Osteoblast (primary cell): ENCODE data around the gene GASK1B. TPM values are rescaled to one million over a fixed set of nuclear protein-coding genes. Genes with fewer than 3 reads are reported as not detected.

Experiments used
- DNase-seq: peaks from one replicate; pipeline ENCODE4 v3.0.0; 2011; ENCODE audit warnings: low spot score, mixed read lengths; ENCODE audit not compliant: insufficient read length; ENCODE audit errors: missing footprints
- H2AFZ ChIP-seq: 2 replicates; pipeline ENCODE4 v1.6.0; 2011; ENCODE audit warnings: mild to moderate bottlenecking, low read length
- H3K27ac ChIP-seq: 2 replicates; pipeline ENCODE4 v1.5.1; 2011; ENCODE audit warnings: mild to moderate bottlenecking, low read depth, low read length, moderate library complexity
- H3K27me3 ChIP-seq: 2 replicates; pipeline ENCODE4 v1.6.0; 2012; ENCODE audit warnings: mild to moderate bottlenecking, control low read depth, inconsistent platforms, low read length, moderate library complexity; ENCODE audit not compliant: insufficient read depth
- H3K36me3 ChIP-seq: 2 replicates; pipeline ENCODE4 v1.5.1; 2011; ENCODE audit warnings: mild to moderate bottlenecking, low read length, control low read depth, moderate library complexity; ENCODE audit not compliant: insufficient read depth
- H3K4me1 ChIP-seq: 2 replicates; pipeline ENCODE4 v1.5.1; 2011; ENCODE audit warnings: mild to moderate bottlenecking, low read length, control low read depth, moderate library complexity; ENCODE audit not compliant: insufficient read depth
- H3K4me2 ChIP-seq: 2 replicates; pipeline ENCODE4 v1.6.0; 2011; ENCODE audit warnings: mild to moderate bottlenecking, low read length; ENCODE audit not compliant: insufficient read depth
- H3K4me3 ChIP-seq: fragments of 200-600 bp; sonication (generic); 3 replicates; pipeline ENCODE4 v1.5.1; 2012; ENCODE audit warnings: mild to moderate bottlenecking, low read length, inconsistent platforms; ENCODE audit not compliant: insufficient read depth
- H3K79me2 ChIP-seq: 2 replicates; pipeline ENCODE4 v1.6.0; 2012; ENCODE audit warnings: mild to moderate bottlenecking, low read length, control low read depth, inconsistent platforms; ENCODE audit not compliant: insufficient read depth
- H3K9me3 ChIP-seq: 2 replicates; pipeline ENCODE4 v1.5.1; 2011; ENCODE audit warnings: low read depth, low read length, control low read depth
- H4K20me1 ChIP-seq: 2 replicates; pipeline ENCODE4 v1.6.0; 2012; ENCODE audit warnings: mild to moderate bottlenecking, low read length, control low read depth; ENCODE audit not compliant: insufficient read depth
- total RNA-seq: library from RNA; depleted of rRNA; stranded (reverse); fragments of >200 nt; gene quantifications from 2 replicates; pipeline ENCODE4 v1.2.3, GENCODE V29; 2012
- TF ChIP-seq, protein P1 (sequence below): IDR thresholded peaks from 2 replicates; pipeline ENCODE4 v1.5.1; 2011; ENCODE audit warnings: mild to moderate bottlenecking, low read depth, low read length, moderate library complexity; ENCODE audit errors: extremely low read depth

Gene GASK1B
- total RNA-seq, 1 donor, result 42.0 TPM

DNA sequence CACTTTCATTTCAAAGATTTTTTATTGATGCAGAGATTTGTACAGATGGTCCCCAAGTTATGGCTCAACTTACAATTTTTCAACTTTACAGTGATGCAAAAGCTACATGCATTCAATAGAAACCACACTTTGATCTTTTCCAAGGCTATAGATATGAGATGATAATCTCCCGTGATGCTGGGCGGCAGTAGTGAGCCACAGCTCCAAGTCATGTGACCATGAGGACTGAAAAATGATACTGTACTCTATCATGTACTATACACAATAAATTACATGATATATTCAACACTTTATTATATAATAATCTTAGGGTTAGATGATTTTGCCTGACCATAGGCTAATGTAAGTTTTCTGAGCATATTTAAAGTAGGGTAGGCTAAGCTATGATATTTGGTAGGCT lies 14.0 kb upstream of the GASK1B start:
- no peak for DNase-seq
- no peaks in the 10 kb centered on the region for H3K36me3 ChIP-seq
- no peaks in the 10 kb centered on the region for H3K27me3 ChIP-seq
- no peaks in the 10 kb centered on the region for H3K4me1 ChIP-seq
- TF ChIP-seq, protein P1, sequence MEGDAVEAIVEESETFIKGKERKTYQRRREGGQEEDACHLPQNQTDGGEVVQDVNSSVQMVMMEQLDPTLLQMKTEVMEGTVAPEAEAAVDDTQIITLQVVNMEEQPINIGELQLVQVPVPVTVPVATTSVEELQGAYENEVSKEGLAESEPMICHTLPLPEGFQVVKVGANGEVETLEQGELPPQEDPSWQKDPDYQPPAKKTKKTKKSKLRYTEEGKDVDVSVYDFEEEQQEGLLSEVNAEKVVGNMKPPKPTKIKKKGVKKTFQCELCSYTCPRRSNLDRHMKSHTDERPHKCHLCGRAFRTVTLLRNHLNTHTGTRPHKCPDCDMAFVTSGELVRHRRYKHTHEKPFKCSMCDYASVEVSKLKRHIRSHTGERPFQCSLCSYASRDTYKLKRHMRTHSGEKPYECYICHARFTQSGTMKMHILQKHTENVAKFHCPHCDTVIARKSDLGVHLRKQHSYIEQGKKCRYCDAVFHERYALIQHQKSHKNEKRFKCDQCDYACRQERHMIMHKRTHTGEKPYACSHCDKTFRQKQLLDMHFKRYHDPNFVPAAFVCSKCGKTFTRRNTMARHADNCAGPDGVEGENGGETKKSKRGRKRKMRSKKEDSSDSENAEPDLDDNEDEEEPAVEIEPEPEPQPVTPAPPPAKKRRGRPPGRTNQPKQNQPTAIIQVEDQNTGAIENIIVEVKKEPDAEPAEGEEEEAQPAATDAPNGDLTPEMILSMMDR, result no peak
- H2AFZ ChIP-seq, result no peak overlapping the region
- no peaks in the 10 kb centered on the region for H3K79me2 ChIP-seq
- no peaks in the 10 kb centered on the region for H4K20me1 ChIP-seq
- no peak overlapping the region for H3K27ac ChIP-seq
- no peaks in the 10 kb centered on the region for H3K9me3 ChIP-seq
- no peak overlapping the region for H3K4me3 ChIP-seq
- H3K4me2 ChIP-seq, result no peak overlapping the region

DNA sequence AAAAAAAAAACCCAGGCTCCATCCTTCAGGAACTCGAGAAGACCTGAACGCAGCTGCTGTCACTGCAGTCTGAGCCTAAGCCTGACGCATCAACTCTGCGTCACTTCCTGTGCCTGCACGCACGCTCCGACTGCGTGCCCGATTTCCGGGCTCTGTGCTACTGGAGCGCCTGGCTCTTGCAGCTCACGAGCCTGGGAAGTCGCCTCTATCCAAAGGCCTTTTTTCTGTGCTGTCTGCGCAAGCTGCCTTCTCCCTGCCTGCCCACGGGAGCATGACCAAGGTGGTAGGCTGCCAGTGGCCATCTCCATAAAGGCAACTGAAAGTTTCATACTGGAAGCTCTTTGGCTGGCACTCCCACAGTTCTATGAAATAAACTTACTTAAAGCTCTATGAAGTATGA lies 9.9 kb upstream of the GASK1B start:
- peak overlapping the region; percentile 50 for H3K4me2 ChIP-seq

DNA sequence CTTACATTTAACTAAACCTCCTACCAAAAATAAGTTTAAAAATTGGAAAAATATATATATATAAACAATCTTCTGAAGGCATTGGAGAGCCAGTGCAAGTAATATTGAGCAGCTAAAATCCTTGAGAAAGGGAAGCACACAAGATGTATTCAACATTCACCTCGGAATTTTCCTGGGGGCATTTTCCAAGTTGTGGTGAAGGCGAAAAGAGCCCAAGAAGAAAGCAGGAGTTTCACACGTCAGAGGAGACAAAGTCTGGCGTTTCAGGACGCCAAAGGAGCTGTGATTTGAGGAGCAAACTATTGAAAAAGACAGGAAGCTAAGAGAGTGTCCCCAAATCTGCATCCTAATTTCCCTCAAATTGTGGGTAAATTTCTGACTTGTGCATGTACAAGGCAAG lies 9.1 kb upstream of the GASK1B start:
- H3K27ac ChIP-seq, result no peak overlapping the region
- H4K20me1 ChIP-seq, result no peaks in the 10 kb centered on the region
- H3K9me3 ChIP-seq, result no peaks in the 10 kb centered on the region
- no peaks in the 10 kb centered on the region for H3K79me2 ChIP-seq
- H3K4me2 ChIP-seq, result peak overlapping the region; percentile 50
- no peaks in the 10 kb centered on the region for H3K4me1 ChIP-seq
- DNase-seq, result no peak
- TF ChIP-seq, protein P1, result no peak
- no peaks in the 10 kb centered on the region for H3K27me3 ChIP-seq
- H3K36me3 ChIP-seq, result no peaks in the 10 kb centered on the region
- H3K4me3 ChIP-seq, result no peak overlapping the region
- H2AFZ ChIP-seq, result peak overlapping the region; percentile 78

More for the DNA sequence above, 9.9 kb upstream of the GASK1B start:
- Histone ChIP-seq H4K20me1 (no peaks in the 10 kb centered on the region), H3K9me3 (no peaks in the 10 kb centered on the region), H3K36me3 (no peaks in the 10 kb centered on the region), H3K27me3 (no peaks in the 10 kb centered on the region), H3K4me1 (no peaks in the 10 kb centered on the region), H3K27ac (no peak overlapping the region), H3K4me3 (peak overlapping the region; percentile 38), H3K79me2 (no peaks in the 10 kb centered on the region), H2AFZ (peak overlapping the region; percentile 42)
- DNase-seq, result no peak
- TF ChIP-seq, protein P1, result no peak

DNA sequence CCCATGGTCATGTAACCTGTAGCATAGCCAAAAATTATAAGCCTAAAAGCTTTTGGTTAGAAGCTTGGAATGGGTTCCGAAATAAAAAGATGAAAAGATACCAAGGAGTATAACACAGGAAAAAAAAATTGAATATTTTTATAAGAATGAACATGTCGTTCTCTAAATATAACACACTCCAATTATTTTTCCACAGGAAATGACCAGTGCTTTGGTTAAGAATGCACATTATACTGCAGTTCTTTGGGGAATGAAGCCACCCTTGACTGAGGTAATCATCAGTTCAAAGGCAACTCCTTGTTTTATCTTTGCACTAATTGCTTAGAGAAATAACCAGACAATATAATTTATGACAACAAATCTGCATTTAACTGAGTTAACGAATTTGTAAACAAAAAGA lies 6.6 kb upstream of the GASK1B start:
- H3K4me3 ChIP-seq, result no peak overlapping the region
- no peaks in the 10 kb centered on the region for H4K20me1 ChIP-seq
- no peak overlapping the region for H3K4me2 ChIP-seq
- no peaks in the 10 kb centered on the region for H3K27me3 ChIP-seq
- no peaks in the 10 kb centered on the region for H3K36me3 ChIP-seq
- peaks cover 6% of the 10 kb centered on the region for H3K4me1 ChIP-seq
- peak; percentile 75 for DNase-seq
- H3K9me3 ChIP-seq, result no peaks in the 10 kb centered on the region
- no peak overlapping the region for H2AFZ ChIP-seq
- H3K79me2 ChIP-seq, result no peaks in the 10 kb centered on the region
- TF ChIP-seq, protein P1, result no peak
- no peak overlapping the region for H3K27ac ChIP-seq
